HEK293 (cell line): ENCODE measurements around the gene PPAT.
"Not testable (repeated sequence)": the region's sequence is repeated elsewhere in the genome, so short reads cannot be mapped to it uniquely, and the experiment has no call there.

ENCODE experiments used
- CTCF ChIP-seq: fragments of 450-650 bp; formaldehyde crosslinking; IDR thresholded peaks from 2 replicates; pipeline ENCODE4 v1.5.1; 2016; ENCODE audit warnings: missing biosample characterization, missing genetic modification characterization
- KLF8 ChIP-seq: fragments of 450-650 bp; formaldehyde crosslinking; IDR thresholded peaks from 2 replicates; pipeline ENCODE4 v1.5.1; 2016; ENCODE audit warnings: missing biosample characterization, missing genetic modification characterization
- TRIM28 ChIP-seq: IDR thresholded peaks from 2 replicates; pipeline ENCODE4 v1.6.1; 2011; ENCODE audit warnings: low read length, control low read depth, borderline replicate concordance
- ZBTB1 ChIP-seq: fragments of 450-650 bp; formaldehyde crosslinking; IDR thresholded peaks from 2 replicates; pipeline ENCODE4 v1.5.1; 2016; ENCODE audit warnings: missing biosample characterization, missing genetic modification characterization
- ZBTB7A ChIP-seq: fragments of 450-650 bp; formaldehyde crosslinking; IDR thresholded peaks from 2 replicates; pipeline ENCODE4 v1.5.1; 2016; ENCODE audit warnings: low read depth, missing biosample characterization, missing genetic modification characterization
- ZBTB8A ChIP-seq: fragments of 450-650 bp; formaldehyde crosslinking; IDR thresholded peaks from 2 replicates; pipeline ENCODE4 v1.5.1; 2016; ENCODE audit warnings: missing biosample characterization, missing genetic modification characterization
- ZNF174 ChIP-seq: fragments of 450-650 bp; formaldehyde crosslinking; IDR thresholded peaks from 2 replicates; pipeline ENCODE4 v1.5.0; 2017; ENCODE audit warnings: missing biosample characterization, mild to moderate bottlenecking, missing genetic modification characterization
- ZNF274 ChIP-seq, 2 experiments: fragments of 200-500 bp in 1 of 2; fragments of 450-650 bp in 1 of 2; sonication (Bioruptor generic) in 1 of 2; formaldehyde crosslinking in 1 of 2; IDR thresholded peaks; 2 replicates each; pipeline versions ENCODE4 v1.5.1 to v1.6.1; 2014 to 2016; ENCODE audit warnings: borderline replicate concordance in 1 of 2, inconsistent platforms in 1 of 2, low read length in 1 of 2, missing biosample characterization in 1 of 2, missing genetic modification characterization in 1 of 2
- ZNF514 ChIP-seq: fragments of 450-650 bp; formaldehyde crosslinking; IDR thresholded peaks from 2 replicates; pipeline ENCODE4 v1.5.1; 2016; ENCODE audit warnings: missing biosample characterization, missing genetic modification characterization
- ZNF639 ChIP-seq: fragments of 450-650 bp; formaldehyde crosslinking; IDR thresholded peaks from 2 replicates; pipeline ENCODE4 v1.5.1; 2016; ENCODE audit warnings: missing biosample characterization, missing genetic modification characterization

- not testable (repeated sequence) for TF ChIP-seq CTCF (tag by site-specific recombination); ZBTB7A; KLF8 (tag by site-specific recombination); ZNF274 (IDR thresholded peaks at IDR 0.05; ENCODE audit: low read length); ZNF274 (tag by site-specific recombination; IDR thresholded peaks at IDR 0.05; ENCODE audit: borderline replicate concordance); ZNF639 (tag by site-specific recombination); TRIM28; ZBTB8A (tag by site-specific recombination); ZBTB1; ZNF514 (tag by site-specific recombination); ZNF174 (tag by site-specific recombination)
These were observed 14.1 kb upstream of the PPAT start for GRCh38 chr4:56449475-56449874.
